ENCODE measurements around the gene FAR2. TPM values are rescaled to one million over a fixed set of nuclear protein-coding genes. Genes with fewer than 3 reads are reported as not detected.

Gene FAR2
- polyA plus RNA-seq, 3 donors: 14.8 to 38.0 (median 35.8) TPM

DNA sequence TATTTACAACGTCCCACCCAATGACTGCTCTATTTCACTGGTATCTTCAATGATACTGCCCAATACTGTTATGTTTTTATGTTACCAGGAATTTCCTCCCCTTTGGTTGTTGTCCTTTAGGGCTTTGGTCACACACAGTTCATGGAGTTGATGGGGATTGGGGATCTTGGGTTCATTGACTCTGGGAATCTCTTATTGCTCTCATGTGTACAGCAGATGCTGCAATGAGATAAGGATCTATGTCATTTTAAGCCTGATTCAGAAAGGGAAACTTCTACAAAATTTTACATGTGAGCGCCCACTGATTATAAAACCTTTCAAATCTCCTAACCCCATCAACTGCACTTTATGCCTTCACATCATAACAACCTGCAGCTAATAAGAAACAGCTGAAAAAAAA, 67.2 kb downstream of the FAR2 start:
- H3K79me2 ChIP-seq (ENCODE audit: insufficient read depth, low read length): peaks cover 3% of the 10 kb centered on the region
- H3K9me3 Mint-ChIP-seq: peaks cover 0 to 6% (median 0%) of the 10 kb centered on the region in 7 donors

DNA sequence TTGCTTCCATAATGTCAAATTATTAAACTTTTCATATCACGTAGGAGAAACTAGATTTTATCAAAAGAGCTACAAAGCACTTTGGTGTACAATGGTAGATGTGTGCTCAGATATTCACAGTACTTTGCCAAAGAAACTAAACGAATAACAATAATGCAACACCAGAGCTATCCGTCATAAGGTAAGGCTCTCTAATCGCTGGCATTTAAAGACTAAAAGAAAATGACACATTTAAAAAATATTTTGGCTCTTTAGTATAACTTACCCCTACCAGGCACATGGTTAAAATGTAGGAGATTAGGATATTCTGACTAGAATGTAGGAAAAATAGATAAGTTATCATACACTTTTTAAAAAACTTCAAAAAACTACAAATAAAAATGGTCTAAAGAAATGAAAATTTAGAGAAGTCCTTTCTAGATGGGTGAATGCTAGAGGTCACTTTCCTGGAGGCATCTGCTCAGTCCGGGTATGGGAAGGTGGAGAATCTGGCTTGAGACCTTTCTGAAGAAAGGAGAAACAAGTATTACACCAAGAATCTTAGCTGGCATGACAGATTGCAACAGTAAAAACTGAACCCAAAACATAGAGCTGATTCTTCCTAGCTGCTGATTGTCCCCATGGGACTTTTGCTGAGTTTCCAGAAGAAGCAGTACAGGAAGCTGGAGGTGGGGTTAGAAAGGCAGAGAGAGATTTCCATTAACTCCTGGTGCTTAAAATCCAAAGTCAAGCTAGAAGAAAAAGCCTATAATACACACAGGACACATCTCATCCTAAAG, 67.9 kb downstream of the FAR2 start:
- Histone ChIP-seq H2AFZ (ENCODE audit: insufficient read depth, low read depth, low read length, poor library complexity, severe bottlenecking) (no peak overlapping the region), H3K27me3 (ENCODE audit: control insufficient read depth in 2 of 2, insufficient read depth in 2 of 2, low read length in 2 of 2) (no peaks in the 10 kb centered on the region), H4K20me1 (ENCODE audit: insufficient read depth, low read length) (no peaks in the 10 kb centered on the region), H3K4me1 (ENCODE audit: control insufficient read depth in 1 of 2, insufficient read depth in 2 of 2, low read length in 2 of 2) (peaks cover 4 to 7% of the 10 kb centered on the region in 2 donors), H3K79me2 (ENCODE audit: insufficient read depth, low read length) (no peaks in the 10 kb centered on the region), H3K27ac (ENCODE audit: low read depth in 1 of 2, low read length in 2 of 2) (peak overlapping the region in 1 of 2 donors; percentile 7), H3K4me2 (replicated peaks; ENCODE audit: extremely low read depth, low read length, poor library complexity, severe bottlenecking) (no peak overlapping the region), H3K9ac (ENCODE audit: insufficient read depth, low read length, poor library complexity, severe bottlenecking) (no peak overlapping the region), H3K36me3 (replicated peaks in 1 of 2; ENCODE audit: control insufficient read depth in 1 of 2, insufficient read depth in 2 of 2, low read length in 2 of 2) (no peaks in the 10 kb centered on the region), H3K4me3 (replicated peaks in 1 of 3; ENCODE audit: low read depth in 2 of 3, low read length in 3 of 3) (no peak overlapping the region), H3K9me3 (replicated peaks in 1 of 2; ENCODE audit: control insufficient read depth in 1 of 2, insufficient read depth in 1 of 2, low read length in 2 of 2) (peaks cover 0 to 6% of the 10 kb centered on the region in 2 donors)
- intact Hi-C loops (cut with micrococcal nuclease): no loop called here
- TF ChIP-seq CTCF (IDR thresholded peaks at IDR 0.05): no peak
- H3K4me3 Mint-ChIP-seq: no peak overlapping the region
- H3K9me3 Mint-ChIP-seq: peaks cover 0 to 9% (median 0%) of the 10 kb centered on the region in 7 donors
- peaks cover 27% of the 10 kb centered on the region for H3K4me1 Mint-ChIP-seq
- peak in 2 of 3 donors; percentile 9 to 42 for DNase-seq
- H3K27me3 Mint-ChIP-seq (ENCODE audit: low read depth in 3 of 3): peaks cover 0 to 2% (median 0%) of the 10 kb centered on the region in 3 donors
- peaks cover 2 to 8% of the 10 kb centered on the region in 2 donors for H3K36me3 Mint-ChIP-seq
- WGBS (ENCODE audit: insufficient coverage): no CpG with 5 or more reads among the region's 5 CpGs
- peak overlapping the region in 6 of 7 donors; percentile 14 to 79 (median 39) for H3K27ac Mint-ChIP-seq

More for the DNA sequence above, 67.2 kb downstream of the FAR2 start:
- intact Hi-C loops (cut with micrococcal nuclease): no loop called here
- no peak overlapping the region for H3K4me2 ChIP-seq (replicated peaks; ENCODE audit: extremely low read depth, low read length, poor library complexity, severe bottlenecking)
- no peak overlapping the region for H3K9ac ChIP-seq (ENCODE audit: insufficient read depth, low read length, poor library complexity, severe bottlenecking)
- H3K4me1 ChIP-seq (ENCODE audit: control insufficient read depth in 1 of 2, insufficient read depth in 2 of 2, low read length in 2 of 2): peaks cover 4 to 7% of the 10 kb centered on the region in 2 donors
- WGBS (ENCODE audit: insufficient coverage): no CpG with 5 or more reads among the region's 2 CpGs
- H3K27me3 Mint-ChIP-seq (ENCODE audit: low read depth in 3 of 3): peaks cover 0 to 2% (median 0%) of the 10 kb centered on the region in 3 donors
- H3K27me3 ChIP-seq (ENCODE audit: control insufficient read depth in 2 of 2, insufficient read depth in 2 of 2, low read length in 2 of 2): no peaks in the 10 kb centered on the region
- no peaks in the 10 kb centered on the region for H4K20me1 ChIP-seq (ENCODE audit: insufficient read depth, low read length)
- no peak overlapping the region for H3K27ac ChIP-seq (ENCODE audit: low read depth in 1 of 2, low read length in 2 of 2)
- H3K9me3 ChIP-seq (replicated peaks in 1 of 2; ENCODE audit: control insufficient read depth in 1 of 2, insufficient read depth in 1 of 2, low read length in 2 of 2): peaks cover 0 to 6% of the 10 kb centered on the region in 2 donors
- H3K4me3 Mint-ChIP-seq: no peak overlapping the region
- no peaks in the 10 kb centered on the region for H3K36me3 ChIP-seq (replicated peaks in 1 of 2; ENCODE audit: control insufficient read depth in 1 of 2, insufficient read depth in 2 of 2, low read length in 2 of 2)
- H3K4me1 Mint-ChIP-seq: peaks cover 27% of the 10 kb centered on the region
- no peak for TF ChIP-seq CTCF (IDR thresholded peaks at IDR 0.05)
- H3K4me3 ChIP-seq (replicated peaks in 1 of 3; ENCODE audit: low read depth in 2 of 3, low read length in 3 of 3): no peak overlapping the region
- no peak for DNase-seq
- H2AFZ ChIP-seq (ENCODE audit: insufficient read depth, low read depth, low read length, poor library complexity, severe bottlenecking): no peak overlapping the region
- H3K27ac Mint-ChIP-seq: peak overlapping the region in 1 of 7 donors; percentile 66
- peaks cover under 1 to 6% of the 10 kb centered on the region in 2 donors for H3K36me3 Mint-ChIP-seq

All from CD14-positive monocyte (primary cell).